HG03521 (cell line): ENCODE measurements around the gene BICRA.
"Not testable (repeated sequence)": the region's sequence is repeated elsewhere in the genome, so short reads cannot be mapped to it uniquely, and the experiment has no call there.

ENCODE experiments used
- ATAC-seq: cut with Tn5 transposase; IDR thresholded peaks from one replicate; pipeline ENCODE4 v1.9.1; 2021; ENCODE audit warnings: mild to moderate bottlenecking, moderate library complexity; ENCODE audit not compliant: unreplicated experiment

BICRA gene

GRCh38 chr19:47626238-47626637 is 17.3 kb downstream of the BICRA start:
- ATAC-seq: no peak

DNA sequence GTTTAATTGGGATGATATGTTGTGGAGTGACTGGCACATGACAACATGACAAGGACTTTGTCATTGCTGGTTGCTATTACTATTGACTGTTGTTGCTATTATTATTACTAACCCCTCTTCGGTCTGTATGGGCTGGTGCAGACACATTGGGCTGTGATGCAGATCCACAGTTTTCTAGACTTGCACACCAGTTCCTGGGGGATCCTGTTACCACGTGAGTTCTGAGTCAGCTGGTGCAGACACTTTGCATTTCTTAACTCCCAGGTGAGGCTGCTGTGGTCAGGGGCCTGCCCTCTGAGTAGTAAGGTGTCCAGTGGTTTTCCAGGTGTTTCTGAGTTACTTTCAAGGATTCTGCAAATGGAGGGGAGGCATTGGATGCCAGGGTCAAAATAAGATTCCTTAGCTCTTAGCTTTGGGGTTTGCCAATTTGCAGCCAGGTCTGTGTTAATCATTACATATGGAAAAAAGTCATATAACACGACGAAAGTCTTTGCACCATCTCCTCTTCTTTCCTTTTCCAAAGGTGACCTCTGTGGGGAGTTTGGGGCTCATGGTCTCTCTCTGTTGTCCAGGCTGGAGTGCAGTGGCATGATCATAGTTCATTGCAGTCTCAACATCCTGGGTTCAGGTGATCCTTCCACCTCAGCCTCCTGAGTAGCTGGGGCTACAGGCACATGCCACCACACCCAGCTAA is 19.3 kb downstream of the BICRA start:
- ATAC-seq: no peak

DNA sequence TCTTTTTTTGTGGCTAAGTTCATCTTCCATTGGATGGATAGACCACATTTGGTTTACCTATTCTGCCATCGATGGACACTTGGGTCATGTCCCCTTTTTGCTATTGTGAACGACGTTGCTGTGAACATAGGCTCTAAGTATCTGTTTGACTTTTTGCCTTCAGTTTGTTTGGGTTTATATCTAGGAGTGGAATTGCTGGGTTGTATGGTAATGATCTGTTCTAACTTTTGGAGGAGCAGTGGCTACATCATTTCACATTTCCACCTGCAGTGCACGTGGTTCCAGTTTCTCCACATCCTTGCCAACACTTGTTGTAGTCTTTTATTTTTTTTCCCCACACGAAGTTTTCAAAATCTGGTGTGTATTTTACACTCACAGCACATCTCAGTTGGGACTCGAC is 21.7 kb downstream of the BICRA start:
- no peak for ATAC-seq

GRCh38 chr19:47631681-47632446 is 22.9 kb downstream of the BICRA start:
- ATAC-seq: no peak

- ATAC-seq: no peak
Measured at GRCh38 chr19:47633517-47633916, 24.6 kb downstream of the BICRA start.

- ATAC-seq: no peak
Measured at GRCh38 chr19:47633996-47634395, 25.1 kb downstream of the BICRA start.

DNA sequence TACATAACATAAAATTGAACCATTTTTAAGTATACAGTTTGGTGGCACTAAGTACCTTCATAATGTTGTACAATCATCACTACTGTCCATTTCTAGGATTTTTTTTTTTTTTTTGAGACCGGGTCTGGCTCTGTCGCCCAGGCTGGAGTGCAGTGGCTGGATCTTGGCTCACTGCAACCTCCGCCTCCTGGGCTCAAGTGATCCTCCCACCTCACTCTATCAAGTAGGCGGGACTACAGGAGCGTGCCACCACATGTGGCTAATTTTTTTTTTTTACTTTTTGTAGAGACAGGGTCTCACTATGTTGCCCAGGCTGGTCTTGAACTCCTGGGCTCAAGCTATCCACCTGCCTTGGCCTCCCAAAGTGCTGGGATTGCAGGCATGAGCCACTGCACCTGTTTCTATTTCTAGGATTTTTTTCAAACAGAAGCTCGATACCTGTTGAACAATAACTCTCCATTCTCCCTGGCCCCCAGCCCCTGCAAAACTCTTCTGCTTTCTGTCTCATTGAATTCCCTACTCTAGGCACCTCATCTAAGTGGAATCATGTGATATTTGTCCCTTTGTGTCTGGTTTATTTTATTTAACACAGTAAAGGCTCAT is 26.3 kb downstream of the BICRA start:
- ATAC-seq: not testable (repeated sequence)

GRCh38 chr19:47637550-47637949 is 28.6 kb downstream of the BICRA start:
- no peak for ATAC-seq

GRCh38 chr19:47641891-47642485 is 33.1 kb downstream of the BICRA start:
- ATAC-seq: no peak

DNA sequence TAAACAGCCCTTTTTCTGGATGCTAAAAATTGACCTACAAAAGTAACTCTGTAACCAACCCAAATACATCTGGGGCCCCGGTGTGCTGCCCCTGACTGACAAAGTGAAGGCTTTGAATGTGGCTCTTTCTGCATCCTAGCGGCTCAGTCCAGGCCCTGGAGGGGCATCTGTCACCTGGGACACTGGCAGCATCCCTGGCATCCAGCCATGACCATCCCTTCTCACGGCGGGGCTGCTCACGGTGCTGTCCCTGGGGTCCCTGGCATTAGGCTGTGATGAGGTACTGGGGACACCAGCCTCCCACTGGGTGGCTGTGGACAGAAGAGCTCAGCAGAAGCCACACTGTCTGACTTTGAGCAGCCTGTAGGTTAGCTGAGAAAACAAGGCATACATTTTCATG is 34.3 kb downstream of the BICRA start:
- ATAC-seq: no peak

- no peak for ATAC-seq
Measured at GRCh38 chr19:47644199-47644598, 35.3 kb downstream of the BICRA start.

DNA sequence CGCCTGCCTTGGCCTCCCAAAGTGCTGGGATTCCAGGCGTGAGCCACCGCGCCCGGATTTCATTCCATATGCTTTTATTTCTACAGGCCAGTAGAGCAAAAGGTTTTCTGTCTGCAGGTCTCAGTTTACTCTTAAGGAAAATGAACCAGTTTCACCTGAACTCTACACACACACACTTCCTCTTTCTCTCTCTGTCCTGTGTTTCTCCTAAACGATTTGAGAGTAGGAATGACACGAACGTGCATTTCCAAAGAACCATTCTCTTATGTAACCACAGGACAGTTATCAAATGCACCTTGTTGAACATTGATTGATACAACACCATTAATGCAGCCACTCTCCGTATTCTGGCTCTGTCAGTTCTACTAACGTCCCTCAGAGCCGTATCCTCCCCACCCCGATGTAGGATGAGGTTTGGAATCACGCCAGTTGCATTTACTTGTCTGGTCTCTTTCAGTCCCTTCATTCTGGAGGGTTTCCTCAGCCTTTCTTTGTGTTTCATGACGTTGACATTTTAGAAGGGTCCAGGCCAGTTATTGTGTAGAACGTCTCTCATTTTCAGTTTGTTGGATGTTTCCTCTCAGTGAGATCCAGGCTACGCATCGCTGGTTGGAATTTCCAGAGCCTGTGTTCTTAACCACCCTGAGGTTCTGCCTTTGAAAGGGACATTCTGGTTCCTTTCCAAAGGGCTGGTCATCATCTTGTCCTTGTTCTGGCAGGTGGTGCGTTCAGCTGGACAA is 36.0 kb downstream of the BICRA start:
- ATAC-seq: no peak

DNA sequence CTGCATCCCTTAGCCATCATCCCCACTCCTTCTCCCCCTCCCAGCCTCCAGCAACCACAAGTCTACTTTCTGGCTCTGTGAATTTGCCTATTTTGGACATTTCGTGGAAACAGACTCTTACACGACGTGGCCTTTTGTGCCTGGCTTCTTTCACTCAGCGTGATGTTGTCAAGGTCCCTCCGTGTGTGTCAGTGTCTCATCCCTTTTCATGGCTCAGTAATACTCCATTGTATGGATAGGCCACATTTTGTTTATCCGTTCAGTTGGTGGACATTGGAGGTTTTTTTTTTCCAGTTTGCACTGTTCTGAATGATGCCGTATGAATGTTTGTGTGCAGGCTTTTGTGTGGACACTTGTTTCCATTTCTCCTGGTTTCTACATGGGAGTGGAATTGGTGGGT is 38.0 kb downstream of the BICRA start:
- ATAC-seq: no peak

DNA sequence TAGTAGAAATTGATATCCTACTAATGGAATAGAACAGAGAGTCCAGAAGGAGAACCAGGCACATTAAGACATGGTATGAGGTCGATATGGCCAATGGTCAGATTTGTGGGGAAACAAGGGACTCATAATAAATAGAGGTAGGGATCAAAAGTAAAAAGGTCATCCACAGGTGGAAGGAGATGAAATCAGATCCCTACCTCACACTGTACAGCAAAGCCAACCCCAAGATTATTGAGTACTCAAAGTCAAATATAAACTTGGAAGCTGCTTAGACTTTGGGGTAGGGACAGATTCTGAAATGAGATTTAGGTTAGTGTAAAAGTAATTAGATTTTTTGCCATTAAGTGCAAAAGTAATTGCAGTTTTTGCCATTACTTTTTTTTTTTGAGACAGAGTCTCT is 40.7 kb downstream of the BICRA start:
- ATAC-seq: no peak

- no peak for ATAC-seq
Measured at GRCh38 chr19:47650700-47651099, 41.8 kb downstream of the BICRA start.

GRCh38 chr19:47651132-47651531 is 42.2 kb downstream of the BICRA start:
- ATAC-seq: no peak

DNA sequence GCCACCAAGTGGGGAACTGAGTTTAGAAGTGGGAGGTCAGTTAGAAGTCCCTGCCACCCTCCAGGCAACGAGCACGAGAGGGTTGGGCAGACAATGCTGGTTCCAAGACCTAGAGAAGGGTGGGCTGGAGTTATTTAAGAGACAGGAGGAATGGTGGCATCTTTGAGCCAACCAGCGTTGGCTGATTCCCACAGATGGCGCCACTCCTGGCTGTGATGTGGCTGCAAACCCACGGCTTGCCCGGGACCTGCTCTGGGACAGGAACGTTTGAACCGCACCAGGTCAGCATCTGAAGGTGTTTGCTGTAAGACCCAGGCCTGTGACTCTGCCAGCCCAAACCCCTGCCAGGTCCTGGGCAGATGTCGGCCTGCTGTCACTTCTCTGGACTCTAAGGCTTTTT is 42.8 kb downstream of the BICRA start:
- no peak for ATAC-seq

- ATAC-seq: no peak
Measured at GRCh38 chr19:47652285-47652684, 43.4 kb downstream of the BICRA start.

- no peak for ATAC-seq
Measured at GRCh38 chr19:47653856-47654255, 44.9 kb downstream of the BICRA start.

DNA sequence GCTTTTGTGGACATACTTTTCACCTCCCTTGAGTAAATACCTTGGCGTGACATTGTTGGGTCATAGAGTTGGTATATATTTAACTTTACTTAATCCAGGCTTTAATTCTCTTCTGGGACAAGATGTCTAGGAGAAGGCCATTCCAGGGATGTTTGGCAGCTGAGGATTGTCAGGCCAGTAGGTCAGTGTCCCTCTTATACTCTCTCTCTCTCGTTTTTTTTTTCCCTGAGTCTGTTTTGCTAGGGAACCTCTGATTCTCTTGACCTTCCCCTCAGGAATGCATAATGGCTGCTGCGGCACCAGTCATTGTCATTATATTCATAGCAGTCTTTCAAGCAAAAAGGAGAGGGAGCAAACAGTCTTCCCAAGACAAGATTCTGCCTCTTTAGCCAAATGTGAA is 48.8 kb downstream of the BICRA start:
- ATAC-seq: no peak
